ENCODE data around the gene STRN3. TPM values are rescaled to one million over a fixed set of nuclear protein-coding genes. Genes with fewer than 3 reads are reported as not detected.
"Not testable (repeated sequence)": the region's sequence is repeated elsewhere in the genome, so short reads cannot be mapped to it uniquely, and the experiment has no call there.

Gene STRN3
- polyA plus RNA-seq, 1 donor = 36.6 TPM

DNA sequence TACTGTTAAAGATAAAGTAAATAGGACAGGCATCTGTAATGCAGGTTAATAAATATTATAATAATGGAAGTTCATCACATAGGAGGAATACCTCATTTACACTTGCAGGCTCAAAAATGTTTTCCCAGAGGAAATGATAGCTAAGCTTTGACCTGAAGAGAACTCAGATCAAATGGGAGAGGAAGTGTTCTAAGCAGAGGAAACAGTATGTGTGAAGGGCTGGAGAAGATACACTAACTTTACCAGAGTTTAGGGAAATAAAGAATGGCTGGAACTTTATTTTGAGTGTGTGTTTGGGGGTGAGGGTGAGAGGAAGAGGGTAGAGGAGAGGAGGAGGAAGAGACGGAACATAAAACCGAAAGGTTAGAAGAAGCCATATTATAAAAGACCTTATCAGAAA lies 34.8 kb downstream of the STRN3 start:
- Histone ChIP-seq H3K27ac (ENCODE audit: low read length) (no peak overlapping the region), H3K36me3 (ENCODE audit: control insufficient read depth, insufficient read depth, low read length) (no peaks in the 10 kb centered on the region), H3K27me3 (ENCODE audit: control insufficient read depth, insufficient read depth, low read length) (no peaks in the 10 kb centered on the region), H3K4me3 (ENCODE audit: low read length) (no peak overlapping the region), H3K9me3 (ENCODE audit: control insufficient read depth, low read depth, low read length) (no peaks in the 10 kb centered on the region), H3K4me1 (ENCODE audit: control insufficient read depth, insufficient read depth, low read length) (no peaks in the 10 kb centered on the region)
- DNase-seq = no peak
- 80% methylated on average over 2 of the region's 2 CpGs for WGBS (ENCODE audit: insufficient coverage, low lambda C conversion rate)

GRCh38 chr14:30990770-30991169 lies 35.4 kb downstream of the STRN3 start:
- Histone ChIP-seq H3K27me3 (ENCODE audit: control insufficient read depth, insufficient read depth, low read length) (no peaks in the 10 kb centered on the region), H3K9me3 (ENCODE audit: control insufficient read depth, low read depth, low read length) (no peaks in the 10 kb centered on the region), H3K4me3 (ENCODE audit: low read length) (no peak overlapping the region), H3K4me1 (ENCODE audit: control insufficient read depth, insufficient read depth, low read length) (no peaks in the 10 kb centered on the region), H3K27ac (ENCODE audit: low read length) (no peak overlapping the region), H3K36me3 (ENCODE audit: control insufficient read depth, insufficient read depth, low read length) (no peaks in the 10 kb centered on the region)
- no peak for DNase-seq

- DNase-seq = no peak
- Histone ChIP-seq H3K27me3 (ENCODE audit: control insufficient read depth, insufficient read depth, low read length) (no peaks in the 10 kb centered on the region), H3K4me1 (ENCODE audit: control insufficient read depth, insufficient read depth, low read length) (no peaks in the 10 kb centered on the region), H3K4me3 (ENCODE audit: low read length) (no peak overlapping the region), H3K27ac (ENCODE audit: low read length) (no peak overlapping the region), H3K9me3 (ENCODE audit: control insufficient read depth, low read depth, low read length) (no peaks in the 10 kb centered on the region), H3K36me3 (ENCODE audit: control insufficient read depth, insufficient read depth, low read length) (no peaks in the 10 kb centered on the region)
Observed at GRCh38 chr14:30988509-30988908, 37.7 kb downstream of the STRN3 start.

DNA sequence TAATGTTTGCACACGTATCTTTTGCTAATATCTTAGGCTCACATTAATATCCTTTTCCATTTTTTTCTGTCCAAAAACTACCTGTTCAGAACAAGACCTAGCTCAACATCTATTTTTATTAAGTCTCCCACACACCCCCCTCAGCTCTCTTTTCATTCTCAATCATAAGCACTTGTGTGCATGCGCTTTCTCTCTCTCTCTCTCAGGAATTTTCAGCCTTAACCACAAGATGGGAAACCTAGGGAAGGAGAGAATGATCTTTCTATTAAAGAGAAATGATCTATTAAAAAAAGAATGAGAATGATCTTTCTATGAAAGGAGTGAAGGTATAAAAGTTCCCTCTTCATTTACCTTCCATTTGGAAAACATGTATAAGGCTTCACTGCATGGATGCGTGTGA lies 40.4 kb downstream of the STRN3 start:
- 69% methylated on average over 2 of the region's 3 CpGs for WGBS (ENCODE audit: insufficient coverage, low lambda C conversion rate)
- H3K36me3 ChIP-seq (ENCODE audit: control insufficient read depth, insufficient read depth, low read length) = no peaks in the 10 kb centered on the region
- H3K27ac ChIP-seq (ENCODE audit: low read length) = no peak overlapping the region
- DNase-seq = no peak
- H3K4me1 ChIP-seq (ENCODE audit: control insufficient read depth, insufficient read depth, low read length) = no peaks in the 10 kb centered on the region
- H3K4me3 ChIP-seq (ENCODE audit: low read length) = no peak overlapping the region
- H3K9me3 ChIP-seq (ENCODE audit: control insufficient read depth, low read depth, low read length) = no peaks in the 10 kb centered on the region
- H3K27me3 ChIP-seq (ENCODE audit: control insufficient read depth, insufficient read depth, low read length) = no peaks in the 10 kb centered on the region

DNA sequence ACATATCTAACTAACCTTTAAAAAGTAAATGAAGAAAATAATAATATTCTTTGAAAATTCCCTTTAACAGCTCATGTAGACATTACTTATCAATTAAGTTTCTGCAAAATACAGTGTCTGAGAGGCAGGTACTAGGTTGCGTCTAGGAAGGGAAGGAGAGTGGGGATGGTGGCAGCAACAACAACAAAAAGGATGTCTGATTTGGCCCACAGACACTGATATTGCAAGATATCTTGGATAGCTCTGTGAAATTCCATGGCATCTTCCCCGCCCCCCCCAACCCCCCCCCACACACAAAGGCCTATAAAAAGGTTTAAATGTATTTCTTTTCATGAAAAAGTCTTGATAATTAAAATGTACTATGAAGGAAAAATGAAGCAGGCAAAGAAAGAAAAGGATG lies 42.3 kb downstream of the STRN3 start:
- no peak for DNase-seq
- H3K4me3 ChIP-seq (ENCODE audit: low read length) = no peak overlapping the region
- no peak overlapping the region for H3K27ac ChIP-seq (ENCODE audit: low read length)
- no peaks in the 10 kb centered on the region for H3K9me3 ChIP-seq (ENCODE audit: control insufficient read depth, low read depth, low read length)
- WGBS (ENCODE audit: insufficient coverage, low lambda C conversion rate) = 100% methylated on average over 1 of the region's 2 CpGs
- H3K27me3 ChIP-seq (ENCODE audit: control insufficient read depth, insufficient read depth, low read length) = no peaks in the 10 kb centered on the region
- no peaks in the 10 kb centered on the region for H3K36me3 ChIP-seq (ENCODE audit: control insufficient read depth, insufficient read depth, low read length)
- no peaks in the 10 kb centered on the region for H3K4me1 ChIP-seq (ENCODE audit: control insufficient read depth, insufficient read depth, low read length)

- WGBS (ENCODE audit: insufficient coverage, low lambda C conversion rate) = 100% methylated on average over 2 of the region's 7 CpGs
- Histone ChIP-seq H3K4me1 (ENCODE audit: control insufficient read depth, insufficient read depth, low read length) (no peaks in the 10 kb centered on the region), H3K27me3 (ENCODE audit: control insufficient read depth, insufficient read depth, low read length) (no peaks in the 10 kb centered on the region), H3K27ac (ENCODE audit: low read length) (no peak overlapping the region), H3K9me3 (ENCODE audit: control insufficient read depth, low read depth, low read length) (no peaks in the 10 kb centered on the region), H3K36me3 (ENCODE audit: control insufficient read depth, insufficient read depth, low read length) (no peaks in the 10 kb centered on the region), H3K4me3 (ENCODE audit: low read length) (no peak overlapping the region)
- DNase-seq = no peak
Observed at GRCh38 chr14:30982533-30982932, 43.6 kb downstream of the STRN3 start.

GRCh38 chr14:30980980-30981379 lies 45.2 kb downstream of the STRN3 start:
- no peak for DNase-seq
- Histone ChIP-seq H3K36me3 (ENCODE audit: control insufficient read depth, insufficient read depth, low read length) (no peaks in the 10 kb centered on the region), H3K27me3 (ENCODE audit: control insufficient read depth, insufficient read depth, low read length) (no peaks in the 10 kb centered on the region), H3K9me3 (ENCODE audit: control insufficient read depth, low read depth, low read length) (no peaks in the 10 kb centered on the region), H3K27ac (ENCODE audit: low read length) (no peak overlapping the region), H3K4me1 (ENCODE audit: control insufficient read depth, insufficient read depth, low read length) (no peaks in the 10 kb centered on the region), H3K4me3 (ENCODE audit: low read length) (no peak overlapping the region)
- no CpG with 5 or more reads among the region's 3 CpGs for WGBS (ENCODE audit: insufficient coverage, low lambda C conversion rate)

GRCh38 chr14:30980106-30980704 lies 46.0 kb downstream of the STRN3 start:
- not testable (repeated sequence) for H3K27ac ChIP-seq (ENCODE audit: low read length); H3K9me3 ChIP-seq (ENCODE audit: control insufficient read depth, low read depth, low read length)
- DNase-seq = peak; percentile 23 to 46

DNA sequence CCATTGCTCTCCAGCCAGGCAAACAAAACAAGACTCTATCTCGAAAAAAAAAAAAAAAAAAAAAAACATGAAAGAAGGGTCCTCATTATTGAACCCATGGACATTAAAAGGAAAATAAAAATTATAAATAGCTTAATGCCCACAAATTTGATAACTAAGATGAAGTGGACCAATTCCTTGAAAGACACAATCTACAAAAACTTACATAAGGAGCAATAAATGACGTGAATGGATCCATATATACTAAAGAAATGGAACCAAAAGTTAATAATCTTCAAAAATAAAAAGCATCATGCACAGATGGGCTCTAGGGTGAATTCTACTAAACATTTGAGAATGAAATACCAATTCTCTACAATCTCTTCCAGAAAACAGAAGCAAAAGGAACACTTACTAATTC lies 48.4 kb downstream of the STRN3 start:
- no peaks in the 10 kb centered on the region for H3K4me1 ChIP-seq (ENCODE audit: control insufficient read depth, insufficient read depth, low read length)
- no peaks in the 10 kb centered on the region for H3K36me3 ChIP-seq (ENCODE audit: control insufficient read depth, insufficient read depth, low read length)
- H3K27ac ChIP-seq (ENCODE audit: low read length) = no peak overlapping the region
- H3K9me3 ChIP-seq (ENCODE audit: control insufficient read depth, low read depth, low read length) = no peaks in the 10 kb centered on the region
- no peak for DNase-seq
- H3K27me3 ChIP-seq (ENCODE audit: control insufficient read depth, insufficient read depth, low read length) = no peaks in the 10 kb centered on the region
- 89% methylated on average over 1 of the region's 2 CpGs for WGBS (ENCODE audit: insufficient coverage, low lambda C conversion rate)
- H3K4me3 ChIP-seq (ENCODE audit: low read length) = no peak overlapping the region

More at GRCh38 chr14:30980106-30980704, 46.0 kb downstream of the STRN3 start:
- not testable (repeated sequence) for H3K4me1 ChIP-seq (ENCODE audit: control insufficient read depth, insufficient read depth, low read length); H3K27me3 ChIP-seq (ENCODE audit: control insufficient read depth, insufficient read depth, low read length); H3K4me3 ChIP-seq (ENCODE audit: low read length); H3K36me3 ChIP-seq (ENCODE audit: control insufficient read depth, insufficient read depth, low read length)
- no CpG with 5 or more reads among the region's 13 CpGs for WGBS (ENCODE audit: insufficient coverage, low lambda C conversion rate)

GRCh38 chr14:30974628-30975027 lies 51.6 kb downstream of the STRN3 start:
- no peak for DNase-seq
- Histone ChIP-seq H3K36me3 (ENCODE audit: control insufficient read depth, insufficient read depth, low read length) (peaks cover 4% of the 10 kb centered on the region), H3K27me3 (ENCODE audit: control insufficient read depth, insufficient read depth, low read length) (no peaks in the 10 kb centered on the region), H3K9me3 (ENCODE audit: control insufficient read depth, low read depth, low read length) (no peaks in the 10 kb centered on the region), H3K27ac (ENCODE audit: low read length) (no peak overlapping the region), H3K4me1 (ENCODE audit: control insufficient read depth, insufficient read depth, low read length) (no peaks in the 10 kb centered on the region), H3K4me3 (ENCODE audit: low read length) (no peak overlapping the region)
- no CpG with 5 or more reads among the region's 4 CpGs for WGBS (ENCODE audit: insufficient coverage, low lambda C conversion rate)

DNA sequence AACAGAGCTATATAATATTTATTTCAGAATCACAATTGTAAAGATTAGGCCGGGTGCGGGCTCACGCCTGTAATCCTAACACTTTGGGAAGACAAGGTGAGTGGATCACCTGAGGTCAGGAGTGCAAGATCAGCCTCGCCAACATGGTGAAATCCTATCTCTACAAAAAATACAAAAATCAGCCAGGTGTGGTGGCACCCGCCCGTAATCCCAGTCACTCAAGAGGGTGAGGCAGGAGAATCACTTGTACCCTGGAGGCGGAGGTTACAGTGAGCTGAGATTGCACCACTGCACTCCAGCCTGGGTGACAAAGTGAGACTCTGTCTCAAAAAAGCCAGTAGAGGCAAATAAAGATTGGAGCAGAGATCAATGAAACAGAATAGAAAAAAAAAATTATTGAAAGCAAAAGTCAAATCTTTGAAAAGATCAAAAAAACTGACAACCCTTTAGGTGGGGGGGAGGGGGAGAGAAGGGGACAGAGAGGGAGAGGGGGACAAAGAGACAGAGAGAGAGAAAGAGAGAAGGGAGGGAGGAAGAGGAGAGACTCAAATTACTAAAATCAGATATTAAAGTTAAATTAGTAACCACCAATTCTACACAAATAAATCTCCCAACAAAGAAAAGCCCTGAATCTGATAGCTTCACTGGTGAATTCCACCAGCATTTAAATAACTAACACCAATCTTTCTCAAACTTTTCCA lies 53.1 kb downstream of the STRN3 start:
- H3K9me3 ChIP-seq (ENCODE audit: control insufficient read depth, low read depth, low read length) = no peaks in the 10 kb centered on the region
- no peak for DNase-seq
- no peak overlapping the region for H3K27ac ChIP-seq (ENCODE audit: low read length)
- no peak overlapping the region for H3K4me3 ChIP-seq (ENCODE audit: low read length)
- WGBS (ENCODE audit: insufficient coverage, low lambda C conversion rate) = 80% methylated on average over 1 of the region's 7 CpGs
- H3K27me3 ChIP-seq (ENCODE audit: control insufficient read depth, insufficient read depth, low read length) = no peaks in the 10 kb centered on the region
- no peaks in the 10 kb centered on the region for H3K4me1 ChIP-seq (ENCODE audit: control insufficient read depth, insufficient read depth, low read length)
- peaks cover 4% of the 10 kb centered on the region for H3K36me3 ChIP-seq (ENCODE audit: control insufficient read depth, insufficient read depth, low read length)

Measured in large intestine (tissue), 3 donors.